KMS-11 (cell line): ENCODE data around the gene PTER.

Experiments
- H2AFZ ChIP-seq: fragments of 200-600 bp; sonication (generic); 2 replicates; pipeline ENCODE4 v1.6.1; 2016; ENCODE audit warnings: antibody characterized with exemption, mixed run types, low read depth
- H3K27ac ChIP-seq: fragments of 200-600 bp; sonication (generic); 2 replicates; pipeline ENCODE4 v1.6.1; 2016; ENCODE audit warnings: mild to moderate bottlenecking, mixed run types
- H3K27me3 ChIP-seq: fragments of 200-600 bp; sonication (generic); 2 replicates; pipeline ENCODE4 v1.6.1; 2017; ENCODE audit warnings: mild to moderate bottlenecking, low read depth, mixed run types, moderate library complexity; ENCODE audit not compliant: insufficient read depth
- H3K36me3 ChIP-seq: fragments of 200-600 bp; sonication (generic); 2 replicates; pipeline ENCODE4 v1.6.1; 2017; ENCODE audit warnings: mild to moderate bottlenecking, mixed run types; ENCODE audit not compliant: insufficient read depth
- H3K4me1 ChIP-seq: fragments of 200-600 bp; sonication (generic); 2 replicates; pipeline ENCODE4 v1.6.1; 2016; ENCODE audit warnings: mild to moderate bottlenecking, low read depth, mixed run types; ENCODE audit not compliant: poor library complexity, severe bottlenecking
- H3K4me2 ChIP-seq: fragments of 200-600 bp; sonication (generic); 2 replicates; pipeline ENCODE4 v1.7.0; 2016; ENCODE audit warnings: mild to moderate bottlenecking, mixed run types
- H3K4me3 ChIP-seq: fragments of 200-600 bp; sonication (generic); IDR thresholded peaks from 2 replicates; pipeline ENCODE4 v1.6.1; 2017; ENCODE audit warnings: low read depth, low read length, mixed read lengths; ENCODE audit not compliant: insufficient read depth
- H3K79me2 ChIP-seq: fragments of 200-600 bp; sonication (generic); 2 replicates; pipeline ENCODE4 v1.6.1; 2016; ENCODE audit warnings: low read depth, mixed run types; ENCODE audit not compliant: insufficient read depth
- H3K9ac ChIP-seq: fragments of 200-600 bp; sonication (generic); 2 replicates; pipeline ENCODE4 v1.6.1; 2016; ENCODE audit warnings: mild to moderate bottlenecking, mixed run types
- H4K20me1 ChIP-seq: fragments of 200-600 bp; sonication (generic); 2 replicates; pipeline ENCODE4 v1.6.1; 2016; ENCODE audit warnings: mild to moderate bottlenecking, mixed run types; ENCODE audit not compliant: insufficient read depth
- CTCF ChIP-seq: fragments of 200-600 bp; sonication (generic); conservative IDR thresholded peaks from 2 replicates; pipeline ENCODE4 v1.6.1; 2017; ENCODE audit warnings: low read depth, mild to moderate bottlenecking, antibody characterized with exemption, low read length, moderate library complexity, mixed read lengths

Gene PTER

DNA sequence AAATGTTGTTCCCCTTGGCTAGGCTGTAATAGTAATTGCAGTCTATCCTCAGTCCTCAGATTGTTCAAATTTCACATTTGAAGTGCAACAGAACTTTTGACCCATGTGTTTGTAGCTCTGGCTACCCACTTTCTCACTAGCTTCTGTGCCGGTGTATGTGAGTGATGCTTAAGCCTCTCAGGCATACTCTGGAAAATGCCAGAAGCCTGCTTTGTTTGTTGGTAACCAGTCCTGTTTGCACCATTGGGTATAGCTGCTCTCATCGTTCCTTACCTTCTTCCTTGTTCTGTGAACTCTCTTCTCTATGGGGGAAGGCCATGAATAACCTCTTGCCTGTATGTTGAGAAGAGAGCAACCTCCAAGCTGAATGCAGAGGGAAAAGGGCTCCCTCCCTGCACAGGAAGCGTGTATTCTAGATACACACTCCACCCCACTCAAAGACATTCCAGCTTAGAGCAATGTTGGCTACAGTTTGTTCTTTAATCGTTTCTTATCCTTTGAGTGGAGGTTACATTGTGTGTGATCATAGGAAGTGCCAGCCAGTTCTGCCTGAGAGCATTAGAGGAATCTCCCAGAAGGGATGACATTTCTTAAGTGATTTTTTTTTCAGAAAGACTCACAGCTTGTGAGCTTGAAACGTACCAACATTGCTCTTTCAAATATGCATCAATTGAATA is 44.4 kb downstream of the PTER start:
- H4K20me1 ChIP-seq, result no peaks in the 10 kb centered on the region
- no peaks in the 10 kb centered on the region for H3K36me3 ChIP-seq
- H3K9ac ChIP-seq, result no peak overlapping the region
- no peak overlapping the region for H2AFZ ChIP-seq
- H3K27me3 ChIP-seq, result no peaks in the 10 kb centered on the region
- H3K4me2 ChIP-seq, result no peak overlapping the region
- no peak overlapping the region for H3K27ac ChIP-seq
- H3K79me2 ChIP-seq, result no peaks in the 10 kb centered on the region
- H3K4me1 ChIP-seq, result no peaks in the 10 kb centered on the region
- TF ChIP-seq CTCF, result no peak
- no peak overlapping the region for H3K4me3 ChIP-seq

DNA sequence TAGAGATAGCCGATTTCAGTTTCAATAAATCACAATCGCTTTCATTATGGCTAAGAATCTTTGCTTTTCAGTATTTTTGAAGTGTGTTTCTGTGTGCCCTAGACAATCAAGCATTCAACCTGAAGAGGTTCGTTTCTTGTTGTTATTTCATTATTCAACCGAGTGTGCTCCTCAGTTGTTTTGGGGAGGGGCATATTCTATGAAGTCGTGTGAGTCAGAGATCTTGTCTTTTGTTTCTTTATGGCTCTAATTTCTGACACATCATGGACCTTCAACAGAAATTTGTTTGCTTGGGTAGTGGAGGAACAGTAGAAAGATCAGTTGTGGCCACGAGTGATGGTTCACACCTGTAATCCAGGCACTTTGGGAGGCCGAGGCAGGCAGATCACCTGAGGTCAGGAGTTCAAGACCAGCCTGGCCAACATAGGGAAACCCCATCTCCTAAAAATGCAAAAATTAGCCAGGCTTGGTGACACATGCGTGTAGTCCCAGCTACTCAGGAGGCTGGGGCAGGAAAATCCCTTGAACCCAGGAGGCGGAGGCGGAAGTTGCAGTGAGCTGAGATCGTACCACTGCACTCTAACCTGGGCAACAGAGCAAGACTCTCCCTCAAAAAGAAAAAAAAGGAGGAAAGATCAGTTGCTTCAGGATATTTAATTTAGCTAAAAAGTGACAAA is 46.6 kb downstream of the PTER start:
- Histone ChIP-seq H3K27me3 (no peaks in the 10 kb centered on the region), H2AFZ (no peak overlapping the region), H3K4me2 (no peak overlapping the region), H4K20me1 (no peaks in the 10 kb centered on the region), H3K36me3 (no peaks in the 10 kb centered on the region; the same call in 1 of the 2 replicates), H3K4me3 (no peak overlapping the region), H3K79me2 (no peaks in the 10 kb centered on the region), H3K4me1 (no peaks in the 10 kb centered on the region), H3K9ac (no peak overlapping the region), H3K27ac (no peak overlapping the region)
- no peak for TF ChIP-seq CTCF

GRCh38 chr10:16490511-16490910 is 53.7 kb downstream of the PTER start:
- no peak for TF ChIP-seq CTCF
- H4K20me1 ChIP-seq, result no peaks in the 10 kb centered on the region
- H3K79me2 ChIP-seq, result no peaks in the 10 kb centered on the region
- no peaks in the 10 kb centered on the region for H3K27me3 ChIP-seq
- peaks cover 6% of the 10 kb centered on the region; the same call in 1 of the 2 replicates for H3K36me3 ChIP-seq
- no peak overlapping the region for H3K9ac ChIP-seq
- H3K4me2 ChIP-seq, result no peak overlapping the region
- H3K4me3 ChIP-seq, result no peak overlapping the region
- no peak overlapping the region for H2AFZ ChIP-seq
- no peaks in the 10 kb centered on the region for H3K4me1 ChIP-seq
- H3K27ac ChIP-seq, result no peak overlapping the region

GRCh38 chr10:16491933-16492332 is 55.1 kb downstream of the PTER start:
- Histone ChIP-seq H3K27ac (no peak overlapping the region), H3K4me1 (no peaks in the 10 kb centered on the region), H3K9ac (no peak overlapping the region), H3K4me2 (no peak overlapping the region), H2AFZ (no peak overlapping the region), H4K20me1 (no peaks in the 10 kb centered on the region), H3K27me3 (no peaks in the 10 kb centered on the region), H3K79me2 (no peaks in the 10 kb centered on the region), H3K4me3 (no peak overlapping the region), H3K36me3 (peaks cover 6% of the 10 kb centered on the region; the same call in 1 of the 2 replicates)
- no peak for TF ChIP-seq CTCF
